ENCODE data around the gene CSAG1.
"Not testable (repeated sequence)": the region's sequence is repeated elsewhere in the genome, so short reads cannot be mapped to it uniquely, and the experiment has no call there.

The CSAG1 gene

GRCh38 chrX:152733261-152733975 lies at the start of gene CSAG1, which contains the start of gene MAGEA12:
CSAG1 (minus strand) TSS chrX:152733721; CDS start chrX:152732460, 1,261 bp downstream.
MAGEA12 (plus strand) TSS chrX:152733757; CDS start chrX:152736162, 2,405 bp downstream.
- DNase-seq = no peak

GRCh38 chrX:152769549-152770289 lies 36.2 kb upstream of the CSAG1 start, which contains the start of gene MAGEA6:
MAGEA6 (minus strand) TSS chrX:152769689; CDS start chrX:152767650, 2,039 bp downstream.
- DNase-seq = not testable (repeated sequence)

GRCh38 chrX:152766562-152766961 lies 33.0 kb upstream of the CSAG1 start:
- DNase-seq = not testable (repeated sequence)

GRCh38 chrX:152761582-152761981 lies 28.1 kb upstream of the CSAG1 start:
- not testable (repeated sequence) for DNase-seq

- not testable (repeated sequence) for DNase-seq
Measured at GRCh38 chrX:152759544-152759943, 26.0 kb upstream of the CSAG1 start.

- DNase-seq = not testable (repeated sequence)
Measured at GRCh38 chrX:152758918-152759317, 25.4 kb upstream of the CSAG1 start, which contains the start of gene CSAG3. CSAG3 (plus strand) TSS chrX:152759218.

GRCh38 chrX:152754871-152755270 lies 21.4 kb upstream of the CSAG1 start:
- DNase-seq = not testable (repeated sequence)

- not testable (repeated sequence) for DNase-seq
Measured at GRCh38 chrX:152753686-152754650, 20.4 kb upstream of the CSAG1 start, which contains the start of gene MAGEA2. MAGEA2 (minus strand) TSS chrX:152753842; CDS start chrX:152751363, 2,479 bp downstream.

- DNase-seq = no peak
Measured at GRCh38 chrX:152738560-152738959, 5.0 kb upstream of the CSAG1 start.

- DNase-seq = not testable (repeated sequence)
Measured at GRCh38 chrX:152736528-152736927, 3.0 kb upstream of the CSAG1 start.

GRCh38 chrX:152735860-152736511 lies 2.5 kb upstream of the CSAG1 start:
- DNase-seq = no peak

- DNase-seq = no peak
Measured at GRCh38 chrX:152735101-152735500, 1.6 kb upstream of the CSAG1 start.

- DNase-seq = not testable (repeated sequence)
Measured at GRCh38 chrX:152734143-152734858, 780 bp upstream of the CSAG1 start.

GRCh38 chrX:152725409-152725808 lies 8.1 kb downstream of the CSAG1 start:
- DNase-seq = no peak

- DNase-seq = not testable (repeated sequence)
Measured at GRCh38 chrX:152713815-152714787, 19.4 kb downstream of the CSAG1 start, which contains the start of gene MAGEA2B. MAGEA2B (plus strand) TSS chrX:152714628; CDS start chrX:152717107, 2,479 bp downstream.

GRCh38 chrX:152713195-152713594 lies 20.3 kb downstream of the CSAG1 start:
- DNase-seq = not testable (repeated sequence)

GRCh38 chrX:152709173-152709572 lies 24.3 kb downstream of the CSAG1 start, which contains the start of gene CSAG2:
CSAG2 (minus strand) TSS chrX:152709273; CDS start chrX:152709112, 161 bp downstream.
- DNase-seq = not testable (repeated sequence)

- not testable (repeated sequence) for DNase-seq
Measured at GRCh38 chrX:152706500-152706899, 27.0 kb downstream of the CSAG1 start.

GRCh38 chrX:152700390-152700789 lies 33.1 kb downstream of the CSAG1 start:
- DNase-seq = not testable (repeated sequence)
